Measurements from ENCODE around the gene NCAPG2. TPM values are rescaled to one million over a fixed set of nuclear protein-coding genes. Genes with fewer than 3 reads are reported as not detected.

Gene NCAPG2
- total RNA-seq, 1 experiment from 2014 or later: 99.4 TPM

DNA sequence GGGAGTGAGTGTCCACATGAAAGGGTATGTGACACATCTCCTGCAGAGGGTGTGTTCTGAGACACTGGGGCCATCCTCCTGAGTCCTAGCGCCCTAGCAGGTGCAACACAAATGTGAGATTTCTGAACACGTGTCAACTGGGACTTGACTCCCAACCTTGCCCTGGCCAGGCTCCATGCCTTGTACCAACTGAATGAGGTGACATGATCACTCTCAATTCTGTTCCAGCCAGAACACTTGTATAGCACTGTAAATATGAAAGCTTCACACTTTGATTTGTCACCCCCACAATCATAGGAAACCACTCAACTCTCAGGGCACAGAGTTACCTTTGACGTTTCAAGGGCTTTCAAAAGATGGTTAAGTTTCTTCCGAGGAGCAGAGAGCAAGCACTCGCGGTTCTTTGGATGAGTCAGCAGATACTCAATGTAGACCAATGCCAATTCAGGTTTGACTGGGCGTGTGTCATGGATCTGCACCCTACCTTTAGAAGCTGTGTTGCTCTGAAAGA is 48.6 kb downstream of the NCAPG2 start:
- H2AK5ac ChIP-seq (ENCODE audit: insufficient read length, low read length): no peak overlapping the region
- H2BK12ac ChIP-seq (ENCODE audit: insufficient read length, low read depth, low read length): no peak overlapping the region
- Mint-ChIP-seq H3K27ac (peak overlapping the region in 1 of 3 experiments; percentile 82; a peak in 3 of 7 replicates), H3K9me3 (no peaks in the 10 kb centered on the region), H3K27me3 (ENCODE audit: low read depth) (no peaks in the 10 kb centered on the region), H3K36me3 (ENCODE audit: insufficient read depth in 1 of 3, low read depth in 3 of 3) (peaks cover 47 to 68% (median 66%) of the 10 kb centered on the region in 3 experiments; a peak in 6 of 7 replicates), H3K4me3 (no peak overlapping the region), H3K4me1 (peaks cover 8 to 15% of the 10 kb centered on the region in 2 experiments)
- no peaks in the 10 kb centered on the region for H3K79me2 ChIP-seq (ENCODE audit: insufficient read depth, low read length)
- H4K8ac ChIP-seq (replicated peaks; ENCODE audit: insufficient read length, low read depth, low read length): no peak overlapping the region
- H2AFZ ChIP-seq (ENCODE audit: low read length): no peak overlapping the region
- H2BK20ac ChIP-seq (ENCODE audit: low read depth, low read length, poor library complexity, severe bottlenecking): no peak overlapping the region
- H3K56ac ChIP-seq (ENCODE audit: insufficient read length, low read depth, low read length): no peak overlapping the region
- no peaks in the 10 kb centered on the region for H3K9me3 ChIP-seq (ENCODE audit: control insufficient read depth, low read depth, low read length)
- no peak overlapping the region for H3K14ac ChIP-seq (ENCODE audit: insufficient read depth, low read length)
- no peaks in the 10 kb centered on the region for H3K79me1 ChIP-seq (ENCODE audit: insufficient read depth, low read depth, low read length, poor library complexity, severe bottlenecking)
- H2BK15ac ChIP-seq (ENCODE audit: low read depth, low read length): no peak overlapping the region
- no peaks in the 10 kb centered on the region for H4K20me1 ChIP-seq (ENCODE audit: control insufficient read depth, insufficient read depth, insufficient read length)
- no peak overlapping the region for H3K4me2 ChIP-seq (ENCODE audit: insufficient read depth, insufficient read length, low read length)
- H3K23ac ChIP-seq (ENCODE audit: insufficient read length, low read depth, low read length): no peak overlapping the region
- no peaks in the 10 kb centered on the region for H3K27me3 ChIP-seq (ENCODE audit: insufficient read depth, low read length)
- no peak overlapping the region for H3K18ac ChIP-seq (ENCODE audit: insufficient read length, low read depth, low read length)
- no peak overlapping the region for H2BK120ac ChIP-seq (ENCODE audit: low read depth, low read length, poor library complexity, severe bottlenecking)
- H3K4me1 ChIP-seq (ENCODE audit: insufficient read depth, low read length): no peaks in the 10 kb centered on the region
- no peak overlapping the region for H3T11ph ChIP-seq (ENCODE audit: low read length)
- WGBS (ENCODE audit: extremely low coverage, insufficient read length, low lambda C conversion rate): no CpG with 5 or more reads among the region's 7 CpGs
- H3K9ac ChIP-seq (ENCODE audit: extremely low read depth, insufficient read length, low read length): no peak overlapping the region
- no peak overlapping the region for H4K91ac ChIP-seq (ENCODE audit: insufficient read length, low read depth, low read length)
- DNase-seq: no peak
- H3K4ac ChIP-seq (ENCODE audit: low read depth, low read length): no peak overlapping the region
- H2BK5ac ChIP-seq (ENCODE audit: insufficient read length, low read length): no peak overlapping the region
- no peaks in the 10 kb centered on the region for H3K23me2 ChIP-seq (ENCODE audit: insufficient read length, low read depth, low read length, poor library complexity, severe bottlenecking)
- no peak overlapping the region for H4K5ac ChIP-seq (ENCODE audit: insufficient read length, low read depth, low read length)
- no peak overlapping the region for H3K27ac ChIP-seq (ENCODE audit: insufficient read length, low read depth, low read length)
- TF ChIP-seq, protein P1, sequence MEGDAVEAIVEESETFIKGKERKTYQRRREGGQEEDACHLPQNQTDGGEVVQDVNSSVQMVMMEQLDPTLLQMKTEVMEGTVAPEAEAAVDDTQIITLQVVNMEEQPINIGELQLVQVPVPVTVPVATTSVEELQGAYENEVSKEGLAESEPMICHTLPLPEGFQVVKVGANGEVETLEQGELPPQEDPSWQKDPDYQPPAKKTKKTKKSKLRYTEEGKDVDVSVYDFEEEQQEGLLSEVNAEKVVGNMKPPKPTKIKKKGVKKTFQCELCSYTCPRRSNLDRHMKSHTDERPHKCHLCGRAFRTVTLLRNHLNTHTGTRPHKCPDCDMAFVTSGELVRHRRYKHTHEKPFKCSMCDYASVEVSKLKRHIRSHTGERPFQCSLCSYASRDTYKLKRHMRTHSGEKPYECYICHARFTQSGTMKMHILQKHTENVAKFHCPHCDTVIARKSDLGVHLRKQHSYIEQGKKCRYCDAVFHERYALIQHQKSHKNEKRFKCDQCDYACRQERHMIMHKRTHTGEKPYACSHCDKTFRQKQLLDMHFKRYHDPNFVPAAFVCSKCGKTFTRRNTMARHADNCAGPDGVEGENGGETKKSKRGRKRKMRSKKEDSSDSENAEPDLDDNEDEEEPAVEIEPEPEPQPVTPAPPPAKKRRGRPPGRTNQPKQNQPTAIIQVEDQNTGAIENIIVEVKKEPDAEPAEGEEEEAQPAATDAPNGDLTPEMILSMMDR (conservative IDR thresholded peaks at IDR 0.05): no peak
